Activated effector memory CD4-positive, alpha-beta T cell treated with anti-CD3 and anti-CD28 coated beads, Interleukin-2, amount 50 U/mL, for 16 hours (primary cell): ENCODE results near the gene GOSR1.
"Not testable (repeated sequence)": the region's sequence is repeated elsewhere in the genome, so short reads cannot be mapped to it uniquely, and the experiment has no call there.

Source experiments
- DNase-seq: peaks from one replicate; pipeline ENCODE4 v3.0.0-alpha.2; 2020

The GOSR1 gene

GRCh38 chr17:30506481-30506880 is 29.3 kb downstream of the GOSR1 start:
- no peak for DNase-seq

- no peak for DNase-seq
These were observed 36.1 kb downstream of the GOSR1 start for GRCh38 chr17:30513346-30513745.

GRCh38 chr17:30514895-30515596 is 37.8 kb downstream of the GOSR1 start:
- DNase-seq = no peak

DNA sequence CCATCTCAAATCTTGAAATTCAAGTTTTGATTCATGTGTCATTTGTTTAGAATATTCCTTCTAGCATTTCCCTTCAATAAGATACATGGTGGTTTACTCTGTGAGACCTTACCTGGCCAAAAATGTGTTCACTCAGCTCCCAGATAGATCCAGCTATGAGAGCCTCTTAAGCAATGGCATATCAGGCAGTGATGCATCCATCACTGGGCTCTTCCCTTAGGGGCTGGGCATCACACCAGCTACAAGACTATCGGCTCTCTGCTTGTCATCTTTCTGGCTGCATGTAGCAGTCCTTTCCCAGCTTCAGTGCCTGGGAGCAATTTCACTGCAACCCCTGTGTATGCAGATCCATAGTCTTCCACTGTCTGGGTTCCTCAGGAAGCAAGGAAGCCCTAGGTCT is 40.6 kb downstream of the GOSR1 start:
- DNase-seq = no peak

DNA sequence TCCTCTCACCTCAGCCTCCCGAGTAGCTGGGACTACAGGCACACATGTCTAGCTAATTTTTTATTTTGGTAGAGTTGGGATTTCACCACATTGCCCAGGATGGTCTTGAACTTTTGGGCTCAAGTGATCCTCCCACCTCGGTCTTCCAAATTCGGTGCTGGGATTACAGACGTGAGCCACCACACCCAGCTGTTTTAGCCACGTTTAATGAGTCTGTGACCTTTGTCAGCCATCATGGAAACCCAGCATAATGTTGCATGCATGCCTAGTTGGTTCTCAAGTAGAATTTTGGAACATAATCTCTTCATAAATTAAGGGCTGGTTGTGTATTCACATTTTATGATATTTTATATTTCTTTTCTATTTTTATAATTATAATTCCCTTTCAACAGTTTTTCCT is 42.0 kb downstream of the GOSR1 start:
- no peak for DNase-seq

GRCh38 chr17:30519707-30520106 is 42.5 kb downstream of the GOSR1 start:
- DNase-seq = no peak

- no peak for DNase-seq
These were observed 43.2 kb downstream of the GOSR1 start for GRCh38 chr17:30520436-30520835.

GRCh38 chr17:30520882-30521281 is 43.7 kb downstream of the GOSR1 start:
- no peak for DNase-seq

- DNase-seq = no peak
These were observed 44.6 kb downstream of the GOSR1 start for GRCh38 chr17:30521766-30522165.

DNA sequence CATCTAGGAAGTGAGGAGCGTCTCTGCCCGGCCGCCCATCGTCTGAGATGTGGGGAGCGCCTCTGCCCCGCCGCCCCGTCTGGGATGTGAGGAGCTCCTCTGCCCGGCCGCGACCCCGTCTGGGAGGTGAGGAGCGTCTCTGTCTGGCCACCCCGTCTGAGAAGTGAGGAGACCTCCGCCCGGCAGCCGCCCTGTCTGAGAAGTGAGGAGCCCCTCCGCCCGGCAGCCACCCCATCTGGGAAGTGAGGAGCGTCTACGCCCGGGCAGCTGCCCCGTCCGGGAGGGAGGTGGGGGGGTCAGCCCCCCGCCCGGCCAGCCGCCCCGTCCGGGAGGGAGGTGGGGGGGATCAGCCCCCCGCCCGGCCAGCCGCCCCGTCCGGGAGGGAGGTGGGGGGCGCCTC is 46.0 kb downstream of the GOSR1 start:
- DNase-seq = not testable (repeated sequence)

GRCh38 chr17:30524847-30525246 is 47.6 kb downstream of the GOSR1 start:
- no peak for DNase-seq

- no peak for DNase-seq
These were observed 49.2 kb downstream of the GOSR1 start for GRCh38 chr17:30526401-30526800.

DNA sequence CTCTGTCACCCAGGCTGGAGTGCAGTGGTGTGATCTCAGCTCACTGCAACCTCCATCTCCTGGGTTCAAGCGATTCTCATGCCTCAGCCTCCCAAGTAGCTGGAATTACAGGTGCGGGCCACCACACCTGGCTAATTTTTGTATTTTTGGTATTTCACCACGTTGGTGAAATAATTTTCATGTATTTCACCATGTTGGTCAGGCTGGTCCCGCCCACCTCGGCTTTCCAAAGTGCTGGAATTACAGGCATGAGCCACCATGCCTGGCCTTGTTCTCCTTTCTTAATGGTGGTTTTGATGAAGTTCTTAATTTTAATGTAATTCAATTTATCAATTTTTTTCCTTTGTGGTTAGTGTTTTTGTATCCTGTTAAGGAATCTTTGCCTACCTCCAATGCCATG is 51.5 kb downstream of the GOSR1 start:
- DNase-seq = not testable (repeated sequence)

DNA sequence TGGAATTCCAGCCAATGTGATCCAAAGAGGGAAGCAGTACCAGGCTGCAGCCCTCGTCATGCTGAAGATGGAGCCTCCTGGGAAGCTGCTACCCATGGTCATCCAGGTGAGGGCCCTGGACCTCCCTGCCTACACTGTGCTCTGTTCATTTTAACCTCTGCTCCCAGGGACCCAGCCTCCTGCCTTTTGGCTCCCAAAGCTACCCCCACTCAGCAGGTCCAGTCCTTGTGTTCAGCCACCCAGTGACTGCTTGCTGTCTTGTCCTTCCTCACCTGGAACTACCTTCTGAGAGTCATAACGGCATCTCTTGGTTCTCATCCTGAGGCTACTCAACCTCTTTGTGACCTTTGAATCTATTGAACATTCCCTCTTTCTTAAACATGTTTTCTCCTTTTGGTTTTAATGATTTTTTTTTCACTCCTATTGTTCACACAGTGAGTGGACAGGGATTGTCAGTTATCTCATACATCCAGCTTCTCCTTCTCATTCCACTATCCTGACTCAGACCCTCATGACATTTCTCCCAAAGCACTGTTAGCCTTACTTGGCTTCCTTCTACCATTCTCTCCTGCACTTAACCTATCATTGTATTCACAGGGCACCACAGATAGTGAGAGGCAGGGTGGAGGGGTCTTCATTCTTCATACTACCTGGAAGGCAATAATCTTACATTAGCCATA is 53.3 kb downstream of the GOSR1 start:
- no peak for DNase-seq

- no peak for DNase-seq
These were observed 55.7 kb downstream of the GOSR1 start for GRCh38 chr17:30532871-30533270.

DNA sequence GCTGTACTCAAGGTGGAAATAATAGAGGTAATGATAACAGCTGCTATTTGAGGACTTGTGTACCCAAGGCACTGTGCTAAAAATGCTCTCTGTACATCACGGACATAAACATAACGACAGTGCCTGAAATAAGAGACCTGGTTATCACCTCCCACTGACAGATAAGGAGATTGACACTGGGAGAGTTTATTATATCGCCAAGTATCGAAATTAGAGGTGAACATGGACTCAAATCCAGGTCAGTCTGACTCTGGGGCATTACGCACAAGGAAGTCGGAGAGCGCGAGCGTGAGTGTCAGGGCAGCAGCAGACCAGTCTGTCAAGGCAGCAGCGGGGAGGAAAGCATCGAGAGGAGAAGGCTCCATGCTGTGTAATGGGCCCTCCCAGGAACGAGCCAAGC is 57.1 kb downstream of the GOSR1 start:
- no peak for DNase-seq

DNA sequence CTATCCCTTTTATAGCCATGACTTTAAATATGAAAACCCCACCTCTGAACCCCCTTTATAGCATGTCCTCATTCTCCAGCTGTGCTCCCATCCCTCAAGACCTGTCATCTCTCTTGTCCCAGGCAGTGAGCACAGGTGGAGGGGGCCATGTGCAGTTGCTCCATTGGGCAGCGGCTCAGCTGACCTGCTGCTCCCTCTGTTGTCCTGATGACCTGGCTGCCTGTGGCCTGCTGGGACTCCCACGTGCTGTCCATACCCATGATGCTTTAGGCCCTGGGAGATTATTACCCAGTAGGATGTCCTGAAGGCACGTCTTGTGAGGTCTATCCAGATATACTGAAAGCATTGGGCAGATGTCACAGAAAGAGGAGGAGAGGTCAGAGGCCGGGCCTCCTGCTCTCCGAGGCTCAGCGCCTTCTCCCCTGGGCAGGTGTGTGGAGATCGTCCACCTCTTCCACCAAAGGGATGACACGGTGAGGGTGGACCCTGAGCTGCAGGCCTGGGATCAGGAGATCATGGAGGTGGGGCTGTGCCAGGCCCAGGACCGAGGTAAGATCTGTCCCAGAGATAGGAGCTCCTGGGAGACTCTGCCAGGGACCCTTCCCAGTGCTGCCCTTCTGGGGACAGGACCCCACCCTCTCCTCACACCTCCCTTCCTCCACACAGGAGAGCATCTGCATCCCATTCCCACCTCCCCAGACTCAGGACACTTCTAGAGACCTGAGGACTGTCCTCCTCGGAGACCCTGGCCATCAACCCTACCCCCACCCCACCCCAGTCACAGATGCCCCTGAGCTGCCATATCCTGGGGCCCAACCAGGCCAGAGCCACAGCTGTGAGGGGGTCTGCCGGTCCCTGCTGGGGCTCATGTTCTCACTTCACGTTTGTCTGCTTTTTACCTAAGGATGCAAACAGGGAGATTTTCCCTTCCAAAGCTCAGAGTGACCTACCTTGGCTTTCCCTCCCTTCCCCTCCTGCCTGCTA is 58.0 kb downstream of the GOSR1 start:
- DNase-seq = no peak

- DNase-seq = not testable (repeated sequence)
These were observed 59.6 kb downstream of the GOSR1 start for GRCh38 chr17:30536846-30537245.

DNA sequence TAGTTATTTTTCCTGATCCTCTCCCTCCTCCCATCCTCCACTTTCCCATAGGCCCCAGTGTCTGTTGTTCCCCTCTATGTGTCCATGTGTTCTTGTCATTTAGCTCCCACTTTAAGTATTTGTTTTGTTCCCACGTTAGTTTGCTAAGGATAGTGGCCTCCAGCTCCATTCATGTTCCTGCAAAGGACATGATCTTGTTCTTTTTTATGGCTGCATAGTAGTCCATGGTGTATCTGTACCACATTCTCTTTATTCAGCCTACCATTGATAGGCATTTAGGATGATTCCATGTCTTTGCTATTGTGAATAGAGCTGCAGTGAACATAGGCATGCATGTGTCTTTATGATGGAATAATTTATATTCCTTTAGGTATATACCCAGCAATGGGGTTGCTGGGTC is 60.5 kb downstream of the GOSR1 start:
- DNase-seq = not testable (repeated sequence)

GRCh38 chr17:30541802-30542201 is 64.6 kb downstream of the GOSR1 start:
- DNase-seq = no peak

DNA sequence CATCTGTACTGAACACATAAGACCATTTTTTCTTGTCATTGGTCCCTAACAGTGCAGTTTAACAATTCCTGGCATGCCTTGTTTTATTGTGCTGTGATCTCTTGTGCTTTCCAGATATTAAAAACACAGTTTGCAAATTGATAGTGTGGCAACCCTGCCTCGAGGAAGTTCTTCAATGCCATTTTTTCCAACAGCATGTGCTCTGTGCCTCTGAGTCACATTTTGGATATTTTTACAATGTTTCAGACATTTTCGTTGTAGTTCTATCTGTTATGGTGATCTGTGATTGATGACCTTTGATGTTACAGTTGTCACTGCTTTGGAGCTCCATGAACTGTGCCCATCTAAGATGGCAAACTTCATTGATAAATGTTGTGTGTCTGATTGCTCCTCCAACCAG is 66.2 kb downstream of the GOSR1 start:
- DNase-seq = no peak

DNA sequence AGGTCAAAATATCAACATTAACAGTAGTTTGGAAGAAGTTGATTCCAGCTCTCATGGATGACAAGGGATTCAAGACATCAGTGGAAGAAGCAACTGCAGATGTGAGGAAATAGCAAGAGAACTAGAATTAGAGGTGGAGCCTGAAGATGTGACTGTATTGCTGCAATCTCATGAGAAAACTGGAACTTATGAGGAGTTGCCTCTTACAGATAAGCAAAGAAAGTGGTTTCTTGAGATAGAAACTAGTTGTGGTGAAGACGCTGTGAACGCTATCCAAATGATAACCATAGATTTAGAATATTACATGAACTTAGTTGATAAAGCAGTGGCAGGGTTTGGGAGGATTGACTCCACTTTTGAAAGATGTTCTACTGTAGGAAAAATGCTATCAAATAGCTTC is 67.8 kb downstream of the GOSR1 start:
- DNase-seq = no peak

DNA sequence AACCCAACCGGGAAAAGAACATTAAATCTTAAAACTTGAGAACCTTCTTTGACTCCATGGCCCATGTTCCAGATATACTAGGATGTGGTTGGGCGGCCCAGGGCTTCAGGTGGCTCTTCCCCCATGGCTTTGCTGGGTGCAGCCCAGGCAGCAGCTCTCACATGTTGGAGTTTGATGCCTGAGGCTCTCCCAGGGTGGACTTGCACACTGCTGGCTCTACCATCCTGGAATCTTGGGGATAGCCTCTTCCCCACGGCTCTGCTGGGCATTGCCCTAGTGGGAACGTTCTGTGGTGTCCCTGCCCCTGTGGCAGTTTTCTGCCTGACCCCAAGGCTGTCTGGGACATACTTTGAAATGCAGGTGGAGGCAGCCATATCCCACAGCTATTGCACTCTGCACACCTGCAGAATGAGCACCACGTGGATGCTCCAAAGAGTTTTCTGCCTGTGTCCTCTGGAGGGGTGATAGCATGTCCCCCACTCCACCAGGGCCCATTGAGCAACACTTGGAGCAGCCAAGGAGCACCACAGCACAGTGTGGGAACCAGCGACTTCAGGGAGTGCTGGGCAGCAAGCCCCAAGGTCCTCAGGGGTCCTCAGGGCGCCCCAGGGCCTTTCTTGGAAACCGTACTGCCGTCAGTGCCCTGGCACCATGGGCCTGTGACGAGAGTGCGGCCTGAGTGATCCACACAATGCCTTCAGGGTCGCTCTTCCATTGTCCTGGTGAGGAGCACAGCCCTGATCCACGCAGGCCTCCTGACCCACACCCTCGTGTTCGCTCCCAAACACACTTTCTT is 70.8 kb downstream of the GOSR1 start:
- no peak for DNase-seq
